T-helper 22 cell (primary cell): ENCODE results near the gene OR2F1.

Source experiments
- DNase-seq: peaks from one replicate; pipeline ENCODE4 v3.0.0-alpha.2; 2020; ENCODE audit warnings: low read depth

Gene OR2F1

DNA sequence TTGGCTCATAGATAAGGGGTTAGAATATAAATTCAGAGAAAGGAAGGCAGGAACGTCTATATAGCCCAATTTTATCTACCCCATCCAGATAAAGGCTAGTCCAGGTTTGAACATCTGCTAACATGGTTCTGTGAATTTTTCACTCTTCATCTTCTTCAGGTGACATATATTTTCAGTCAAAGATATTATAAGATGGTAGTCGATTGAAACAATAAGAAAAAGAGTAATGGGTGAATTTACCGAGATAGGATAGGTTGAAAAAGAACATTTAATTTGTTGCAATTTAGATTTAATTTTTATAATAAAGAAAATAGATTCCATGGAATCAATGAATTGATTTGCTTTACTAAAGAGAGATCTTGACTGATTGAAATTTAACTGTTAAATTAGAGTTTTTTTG, at the start of gene OR2F1:
TSS of gene OR2F1 (plus strand) at position 301 of the 400 bp plus-strand sequence. CDS start 5,127 bp downstream, outside the sequence.
- DNase-seq, result no peak

- DNase-seq, result no peak
These were observed 49.1 kb upstream of the OR2F1 start for GRCh38 chr7:143905509-143905908.

GRCh38 chr7:143906151-143906550, 48.5 kb upstream of the OR2F1 start:
- no peak for DNase-seq

- DNase-seq, result no peak
These were observed 47.7 kb upstream of the OR2F1 start for GRCh38 chr7:143906895-143907294.

- DNase-seq, result no peak
These were observed 46.5 kb upstream of the OR2F1 start for GRCh38 chr7:143908120-143908519.

GRCh38 chr7:143909863-143910262, 44.8 kb upstream of the OR2F1 start:
- DNase-seq, result no peak

DNA sequence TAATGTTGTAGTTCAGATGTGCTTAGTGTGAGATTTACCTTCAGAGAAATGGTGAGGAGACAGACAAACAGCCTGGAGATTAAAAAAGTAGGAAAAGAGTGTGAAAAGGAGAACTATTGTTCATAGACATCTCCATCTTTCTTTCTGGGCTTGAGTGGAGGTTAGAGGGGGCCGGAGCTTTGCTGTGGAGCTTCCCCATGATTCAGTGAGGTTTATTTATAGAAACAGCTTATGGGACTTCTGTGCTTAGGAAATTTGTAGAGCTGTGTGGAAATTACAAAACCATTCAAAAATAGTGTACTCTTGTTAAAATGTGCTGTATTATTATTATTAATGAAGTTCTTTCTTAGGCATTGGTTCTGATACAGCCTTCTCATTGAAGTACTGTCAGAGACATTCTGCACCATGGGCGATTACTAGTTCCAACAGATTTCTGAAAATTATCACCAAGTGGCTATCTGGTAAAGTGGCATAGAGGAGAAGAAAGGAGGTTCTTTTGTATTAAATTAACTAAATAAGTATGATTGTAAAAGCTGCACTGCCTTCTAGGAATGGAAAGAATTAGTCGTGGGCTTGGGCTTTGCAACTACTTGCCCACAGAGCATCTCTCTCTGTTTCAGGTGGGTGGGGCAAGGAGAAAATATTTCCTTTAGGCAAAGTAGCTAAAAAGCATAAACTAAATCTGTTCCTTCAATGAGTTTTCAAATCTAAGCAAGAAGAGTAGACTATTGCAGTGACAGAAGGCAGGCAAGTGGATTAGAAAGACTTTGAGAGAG, 44.0 kb upstream of the OR2F1 start:
- no peak for DNase-seq

- DNase-seq, result no peak
These were observed 40.6 kb upstream of the OR2F1 start for GRCh38 chr7:143913945-143914615.

- DNase-seq, result no peak
These were observed 39.5 kb upstream of the OR2F1 start for GRCh38 chr7:143914938-143915652.

GRCh38 chr7:143924851-143925250, 29.8 kb upstream of the OR2F1 start:
- no peak for DNase-seq

- no peak for DNase-seq
These were observed 25.3 kb upstream of the OR2F1 start for GRCh38 chr7:143929224-143929920.

DNA sequence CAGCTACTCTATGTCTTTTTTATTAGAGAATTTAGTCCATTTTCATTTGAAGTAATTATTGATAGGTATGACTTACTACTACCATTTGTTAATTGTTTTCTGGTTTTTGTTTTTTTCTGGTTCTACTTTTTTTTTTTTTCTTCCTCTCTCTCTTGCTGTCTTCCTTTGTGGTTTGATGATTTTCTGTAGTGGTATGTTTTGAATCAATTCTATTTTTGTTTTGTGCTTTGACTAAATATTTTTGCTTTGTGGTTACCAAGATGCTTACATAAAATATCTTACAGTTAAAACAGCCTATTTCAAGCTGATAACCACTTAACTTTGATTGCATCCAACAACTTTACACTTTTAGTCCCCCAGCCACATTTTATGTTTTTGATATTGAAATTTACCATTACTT, 22.9 kb upstream of the OR2F1 start:
- no peak for DNase-seq

DNA sequence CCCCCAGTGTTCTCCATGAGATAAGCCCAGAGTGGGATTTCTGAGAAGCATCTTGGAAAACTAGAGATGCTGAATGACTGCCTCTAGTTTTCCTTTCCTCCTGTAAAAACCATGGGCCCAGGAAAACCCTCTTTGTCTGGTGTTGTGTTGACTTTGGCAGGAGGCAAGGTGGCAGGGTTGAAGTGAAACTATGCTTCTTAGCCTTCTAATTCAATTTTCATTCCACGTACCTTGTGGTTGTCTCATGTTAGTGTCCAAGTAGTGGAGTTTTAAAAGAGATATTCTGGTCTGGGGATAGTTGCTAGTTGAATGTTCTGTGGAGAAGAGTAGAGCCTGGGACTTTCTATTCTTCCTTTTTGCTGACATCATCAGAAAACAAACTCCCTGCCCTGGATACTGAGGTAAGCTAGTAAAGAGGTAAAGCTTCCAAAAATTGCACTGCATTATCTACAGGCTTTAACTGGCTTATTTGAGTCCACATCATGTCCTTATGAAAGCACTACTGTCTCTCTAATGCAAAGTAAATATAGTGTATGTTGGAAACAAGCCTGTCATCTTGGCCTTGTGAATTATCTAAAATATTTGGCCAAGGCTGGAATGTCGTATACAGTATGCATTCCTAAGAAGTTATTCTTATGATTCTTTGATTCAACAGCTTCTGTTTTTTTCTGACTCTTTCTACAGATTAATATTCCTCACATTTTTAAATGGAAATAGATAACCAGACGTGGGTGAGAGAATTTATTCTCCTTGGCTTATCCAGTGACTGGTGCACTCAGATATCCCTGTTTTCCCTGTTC, 19.9 kb upstream of the OR2F1 start, which contains the start of gene OR2F2:
TSS of gene OR2F2 (plus strand) at position 708 of the 800 bp plus-strand sequence. CDS start at position 708, 0 bp downstream.
- DNase-seq, result no peak

DNA sequence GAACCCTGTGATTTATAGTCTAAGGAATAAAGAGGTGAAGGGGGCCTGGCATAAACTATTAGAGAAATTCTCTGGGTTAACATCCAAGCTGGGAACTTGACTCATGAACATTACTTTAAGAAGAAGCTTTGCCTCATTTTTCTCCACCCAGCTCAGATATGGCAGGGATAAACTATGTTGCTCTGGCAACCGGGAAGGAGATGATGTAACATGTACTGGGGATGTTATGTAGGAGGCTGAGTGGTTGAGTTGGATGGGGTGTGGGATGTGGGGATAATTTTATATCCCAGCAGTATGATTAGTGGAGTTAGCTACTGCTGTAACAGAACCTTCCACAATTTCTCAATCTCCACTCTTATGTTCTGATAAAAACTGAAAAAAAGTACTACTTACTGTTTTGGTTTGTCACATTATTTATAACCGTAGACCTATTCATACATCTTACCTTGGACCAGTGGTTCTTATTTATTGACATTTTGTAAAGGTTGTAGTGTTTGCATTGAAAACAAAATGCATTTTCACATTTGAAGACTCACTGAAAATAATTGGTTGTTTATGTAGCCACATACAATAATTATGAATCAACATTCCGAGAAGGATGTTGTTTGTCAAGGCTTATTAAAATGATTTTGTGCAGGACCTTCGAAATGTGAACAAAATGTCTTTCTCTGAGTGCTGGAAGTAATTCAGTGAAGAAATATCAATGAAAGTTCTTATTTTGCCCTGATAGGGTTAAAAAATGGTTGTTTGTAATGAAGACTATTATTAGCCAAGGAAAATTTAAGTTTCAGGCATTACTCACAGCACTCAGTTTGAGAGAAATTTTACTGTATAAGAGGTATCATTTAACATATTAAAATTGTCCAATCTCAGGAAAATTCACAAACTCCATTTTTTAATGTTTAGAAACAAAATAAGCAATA, 18.3 kb upstream of the OR2F1 start:
- no peak for DNase-seq

DNA sequence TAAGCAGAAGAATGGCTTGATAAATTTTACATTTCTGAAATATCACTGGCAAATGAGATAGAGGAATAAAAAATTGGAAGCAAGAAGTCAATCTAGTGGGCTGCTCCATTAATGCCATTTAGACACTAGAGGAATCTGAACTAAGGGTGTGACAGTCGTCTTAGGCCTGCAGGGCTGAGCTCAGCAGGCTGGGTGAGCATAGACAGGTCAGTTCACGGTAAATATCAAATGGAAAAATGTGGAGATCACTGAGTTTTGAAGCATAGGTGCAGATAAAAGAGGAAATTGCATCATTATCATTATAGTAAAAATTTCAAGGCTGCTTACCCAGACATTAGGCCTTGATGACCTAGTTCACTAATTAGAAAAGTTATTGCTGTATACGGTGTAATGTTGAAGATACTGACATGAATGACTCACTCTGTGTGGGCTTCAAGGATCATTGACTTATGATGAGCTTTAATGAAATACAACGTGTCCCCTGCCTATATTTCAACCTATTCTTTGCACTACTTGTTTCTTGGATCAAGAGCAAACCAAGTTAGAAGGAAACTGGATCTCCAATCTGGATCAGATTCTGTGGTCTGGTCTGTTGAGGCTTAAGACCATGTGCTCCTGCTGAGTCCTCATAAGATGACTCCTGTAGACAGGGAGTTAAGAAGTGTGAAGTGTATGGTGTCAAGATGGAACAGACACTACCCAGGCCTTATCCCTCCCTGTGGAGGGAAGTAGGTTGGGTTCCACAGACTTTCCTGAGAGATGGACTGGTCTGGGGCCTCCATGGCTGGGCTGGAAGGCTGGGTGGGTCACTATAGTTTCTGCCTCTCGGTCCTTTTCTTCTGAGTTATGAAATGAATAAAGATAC, 16.0 kb upstream of the OR2F1 start:
- no peak for DNase-seq

DNA sequence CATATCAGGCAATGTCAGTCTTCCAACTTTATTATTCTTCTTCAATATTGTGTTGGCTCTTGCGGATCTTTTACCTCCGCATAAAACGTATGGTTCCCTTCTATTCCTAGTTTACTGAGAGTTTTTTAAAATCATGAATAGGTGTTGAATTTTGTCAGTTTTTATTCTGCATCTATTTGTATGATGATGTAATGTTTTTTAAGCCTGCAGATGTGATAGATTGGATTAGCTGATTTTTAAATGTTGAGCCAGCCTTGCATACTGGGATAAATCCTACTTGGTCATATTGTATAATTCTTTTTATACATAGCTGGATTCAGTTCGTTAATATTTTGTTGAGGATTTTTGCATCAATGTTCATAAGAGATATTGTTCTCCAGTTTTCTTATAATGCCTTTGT, 9.2 kb upstream of the OR2F1 start:
- no peak for DNase-seq

DNA sequence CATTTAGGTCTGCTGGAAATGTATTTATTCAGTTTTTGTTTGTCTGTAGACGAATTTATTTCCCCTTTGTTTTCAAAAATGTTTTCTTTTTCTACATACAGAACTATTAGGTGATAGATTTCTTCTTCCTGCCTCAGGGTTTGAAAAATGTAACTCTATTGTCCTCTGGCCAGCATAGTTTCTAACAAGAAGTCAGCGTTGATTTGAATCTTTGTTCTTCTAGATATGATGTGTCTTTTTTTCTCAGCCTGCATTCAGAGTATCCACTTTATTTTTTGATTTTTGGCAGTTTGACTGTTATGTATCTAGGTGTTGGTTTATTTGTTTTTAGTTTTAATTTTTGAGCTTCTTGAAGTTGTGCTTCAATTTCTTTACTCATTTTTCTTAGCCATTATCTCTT, 7.5 kb upstream of the OR2F1 start:
- DNase-seq, result no peak

GRCh38 chr7:143948733-143949132, 5.9 kb upstream of the OR2F1 start:
- no peak for DNase-seq

DNA sequence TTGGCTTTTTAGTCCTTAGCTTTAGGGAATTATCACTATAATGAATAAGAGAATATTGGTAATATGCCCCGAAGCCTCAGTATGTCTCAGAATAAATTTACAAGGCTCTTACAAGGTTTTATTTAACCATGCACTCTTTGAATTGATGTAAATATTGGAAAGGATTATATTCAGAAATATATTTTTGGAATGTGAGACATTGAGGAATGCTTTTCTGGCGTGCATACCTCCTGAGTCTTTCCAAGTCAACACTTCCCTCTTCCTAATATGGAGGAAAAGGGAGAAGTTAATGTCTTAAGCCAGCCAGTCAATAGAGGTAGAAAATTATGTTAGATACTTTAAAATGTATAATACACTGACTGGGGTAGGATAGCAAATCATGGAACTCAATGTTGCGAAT, 1.2 kb upstream of the OR2F1 start:
- DNase-seq, result no peak
